Inferior parietal cortex (tissue), 1 donor: ENCODE data around the gene ISOC1.
A peak's percentile ranks its signal among the peaks of the same experiment; 100 is the strongest.

ENCODE experiments used
- DNase-seq: peaks from one replicate; pipeline ENCODE4 v3.0.0-alpha.2; 2016; ENCODE audit errors: extremely low spot score

The ISOC1 gene

GRCh38 chr5:129094087-129094923 is at the start of gene ISOC1:
Gene ISOC1, plus strand, starts transcription at chr5:129094749. Its CDS starts 18 bp downstream, at chr5:129094767.
- peak; percentile 80 for DNase-seq

- DNase-seq, result no peak
Observed at GRCh38 chr5:129046151-129046550, 48.4 kb upstream of the ISOC1 start.

- no peak for DNase-seq
Observed at GRCh38 chr5:129048509-129048908, 46.0 kb upstream of the ISOC1 start.

GRCh38 chr5:129049126-129049799 is 45.3 kb upstream of the ISOC1 start:
- no peak for DNase-seq

GRCh38 chr5:129051283-129051682 is 43.3 kb upstream of the ISOC1 start:
- DNase-seq, result no peak

GRCh38 chr5:129053438-129053837 is 41.1 kb upstream of the ISOC1 start:
- DNase-seq, result no peak

- no peak for DNase-seq
Observed at GRCh38 chr5:129057329-129057728, 37.2 kb upstream of the ISOC1 start.

- no peak for DNase-seq
Observed at GRCh38 chr5:129061849-129062248, 32.7 kb upstream of the ISOC1 start.

- peak; percentile 52 for DNase-seq
Observed at GRCh38 chr5:129063483-129064113, 31.0 kb upstream of the ISOC1 start.

- no peak for DNase-seq
Observed at GRCh38 chr5:129065721-129066120, 28.8 kb upstream of the ISOC1 start.

GRCh38 chr5:129067745-129068144 is 26.8 kb upstream of the ISOC1 start:
- DNase-seq, result no peak

GRCh38 chr5:129069292-129069691 is 25.3 kb upstream of the ISOC1 start:
- no peak for DNase-seq

GRCh38 chr5:129073111-129073510 is 21.4 kb upstream of the ISOC1 start:
- DNase-seq, result no peak

GRCh38 chr5:129074903-129075302 is 19.6 kb upstream of the ISOC1 start:
- no peak for DNase-seq

- no peak for DNase-seq
Observed at GRCh38 chr5:129077433-129078075, 17.0 kb upstream of the ISOC1 start.

- no peak for DNase-seq
Observed at GRCh38 chr5:129078247-129078646, 16.3 kb upstream of the ISOC1 start.

- DNase-seq, result no peak
Observed at GRCh38 chr5:129078660-129079059, 15.9 kb upstream of the ISOC1 start.

GRCh38 chr5:129079496-129079895 is 15.1 kb upstream of the ISOC1 start:
- DNase-seq, result no peak

GRCh38 chr5:129080766-129081165 is 13.8 kb upstream of the ISOC1 start:
- DNase-seq, result no peak

GRCh38 chr5:129082225-129083136 is 12.1 kb upstream of the ISOC1 start:
- DNase-seq, result no peak
